B cell (primary cell): ENCODE results near the gene DVL2. TPM values are rescaled to one million over a fixed set of nuclear protein-coding genes. Genes with fewer than 3 reads are reported as not detected.

Experiments used
- ATAC-seq: fragments of 200-7000 bp; cut with Tn5 transposase; one replicate; pipeline ENCODE4 v1.10.0; 2021; ENCODE audit warnings: low read depth, mild to moderate bottlenecking, moderate number of reproducible peaks, moderate library complexity
- CTCF ChIA-PET: fragments of 350-600 bp; sonication (Branson Sonifier 250); formaldehyde crosslinking; loops from one replicate; lab custom pipeline; 2021; ENCODE audit warnings: antibody characterized with exemption, inconsistent platforms; lab: Charles Lee
- POLR2A ChIA-PET: fragments of 350-600 bp; sonication (Branson Sonifier 250); formaldehyde crosslinking; loops from one replicate; lab custom pipeline; 2021; ENCODE audit warnings: antibody characterized with exemption; lab: Charles Lee
- DNase-seq: peaks from one replicate; pipeline ENCODE4 v3.0.0; 2013
- H2AFZ ChIP-seq: 2 replicates; pipeline ENCODE4 v1.6.1; 2012; ENCODE audit warnings: mild to moderate bottlenecking, low read depth, low read length; ENCODE audit not compliant: insufficient read depth, poor library complexity, severe bottlenecking
- H3K27ac ChIP-seq, 2 donors: 1 replicate in 1 of 2; 2 replicates in 1 of 2; pipeline ENCODE4 v1.5.1; 2012 to 2013; ENCODE audit warnings: low read length in 2 of 2, mild to moderate bottlenecking in 2 of 2, moderate library complexity in 1 of 2
- H3K27me3 ChIP-seq, 4 experiments: fragments of 200-600 bp in 1 of 4; sonication (generic) in 1 of 4; replicated peaks in 1 of 4; 1 replicate in 2 of 4; 2 replicates in 2 of 4; pipeline versions ENCODE4 v1.6.1 to v1.7.0; 2013 to 2016; ENCODE audit warnings: low read length in 3 of 4, mild to moderate bottlenecking in 2 of 4, mixed read lengths in 1 of 4, moderate library complexity in 1 of 4; ENCODE audit not compliant: insufficient read depth in 4 of 4, control insufficient read depth in 3 of 4; ENCODE audit errors: control extremely low read depth in 1 of 4
- H3K36me3 ChIP-seq, 2 experiments: replicated peaks in 1 of 2; 1 replicate in 1 of 2; 2 replicates in 1 of 2; pipeline versions ENCODE4 v1.6.1 to v1.7.1; 2013; ENCODE audit warnings: low read length in 1 of 2; ENCODE audit not compliant: insufficient read depth in 2 of 2, control insufficient read depth in 1 of 2; ENCODE audit errors: control extremely low read depth in 1 of 2, extremely low read depth in 1 of 2
- H3K4me1 ChIP-seq, 2 donors: fragments of 200-600 bp in 1 of 2; sonication (generic) in 1 of 2; 1 replicate in 1 of 2; 2 replicates in 1 of 2; pipeline versions ENCODE4 v1.5.1 to v1.6.1; 2013 to 2017; ENCODE audit warnings: low read length in 2 of 2; ENCODE audit not compliant: control insufficient read depth in 2 of 2, insufficient read depth in 2 of 2
- H3K4me2 ChIP-seq: replicated peaks from 2 replicates; pipeline ENCODE3; 2012; ENCODE audit warnings: mild to moderate bottlenecking, low read depth, low read length; ENCODE audit not compliant: poor library complexity, severe bottlenecking
- H3K4me3 ChIP-seq, 5 experiments: fragments of 200-600 bp in 1 of 5; sonication (generic) in 1 of 5; 1 replicate in 3 of 5; 2 replicates in 2 of 5; pipeline versions ENCODE4 v1.5.1 to v1.7.0; 2011 to 2016; ENCODE audit warnings: low read length in 4 of 5, mild to moderate bottlenecking in 4 of 5, low read depth in 2 of 5, control low read depth in 1 of 5, moderate library complexity in 1 of 5; ENCODE audit not compliant: insufficient read depth in 1 of 5; ENCODE audit errors: control extremely low read depth in 1 of 5, extremely low read depth in 1 of 5
- H3K79me2 ChIP-seq: fragments of 200-600 bp; sonication (generic); one replicate; pipeline ENCODE4 v1.6.0; 2016; ENCODE audit warnings: low read length; ENCODE audit not compliant: control insufficient read depth, insufficient read depth
- H3K9ac ChIP-seq: fragments of 200-600 bp; sonication (generic); 2 replicates; pipeline ENCODE4 v1.6.1; 2017; ENCODE audit warnings: mild to moderate bottlenecking, low read length, moderate library complexity
- H3K9me3 ChIP-seq, 3 donors: one replicate each; pipeline versions ENCODE4 v1.6.1 to v1.7.1; 2013; ENCODE audit warnings: low read length in 2 of 3; ENCODE audit not compliant: control insufficient read depth in 2 of 3, insufficient read depth in 1 of 3; ENCODE audit errors: control extremely low read depth in 1 of 3
- H4K20me1 ChIP-seq: 2 replicates; pipeline ENCODE4 v1.6.0; 2012; ENCODE audit warnings: mild to moderate bottlenecking, low read length; ENCODE audit not compliant: insufficient read depth, control insufficient read depth, poor library complexity, severe bottlenecking
- H3K27ac Mint-ChIP-seq: one replicate; pipeline ENCODE4 v1.8.0; 2021; ENCODE audit warnings: mixed read lengths
- H3K27me3 Mint-ChIP-seq: one replicate; pipeline ENCODE4 v1.8.0; 2021; ENCODE audit warnings: mixed read lengths
- H3K4me1 Mint-ChIP-seq: one replicate; pipeline ENCODE4 v1.8.0; 2021; ENCODE audit warnings: mixed read lengths
- H3K4me3 Mint-ChIP-seq: one replicate; pipeline ENCODE4 v1.8.0; 2021; ENCODE audit warnings: mixed read lengths
- H3K9me3 Mint-ChIP-seq: one replicate; pipeline ENCODE4 v1.8.0; 2022; ENCODE audit warnings: mixed read lengths; ENCODE audit not compliant: insufficient read depth
- EZH2 ChIP-seq: IDR thresholded peaks from 2 replicates; pipeline ENCODE4 v1.6.1; 2012; ENCODE audit warnings: borderline replicate concordance, low read depth, mild to moderate bottlenecking, moderate library complexity, low read length; ENCODE audit not compliant: insufficient read depth, poor library complexity, severe bottlenecking
- WGBS: methylation state at CpG from one replicate; pipeline ENCODE4 v1.1.5; 2013; ENCODE audit warnings: missing lambda C conversion rate; ENCODE audit not compliant: insufficient coverage; 5-methylcytosine and 5-hydroxymethylcytosine counted together
- intact Hi-C: fragments of 100-400 bp; cut with micrococcal nuclease; formaldehyde crosslinking; loops from one replicate; pipeline ENCODE4 v1.10.0; 2022
- polyA plus RNA-seq: library from polyadenylated mRNA; depleted of rRNA; stranded (reverse); fragments of >200 nt; gene quantifications from 2 replicates; pipeline ENCODE4 v1.2.3, GENCODE V29; 2012
- total RNA-seq, 2 donors: library from RNA; stranded (reverse); fragments of 120-200 nt in 1 of 2; gene quantifications; 1 replicate in 1 of 2; 2 replicates in 1 of 2; pipeline versions ENCODE4 v1.2.3 to v1.2.4, GENCODE V29; 2013 to 2022
- TF ChIP-seq, protein P1 (sequence below): fragments of 200-600 bp; IDR thresholded peaks from one replicate; pipeline ENCODE4 v1.8.0; 2022; ENCODE audit warnings: antibody characterized with exemption, mild to moderate bottlenecking

Gene DVL2
- total and polyA plus RNA-seq, 2 donors (not counting 1 experiment from before 2014, with no cell fraction given) = 22.5 to 104 TPM

DNA sequence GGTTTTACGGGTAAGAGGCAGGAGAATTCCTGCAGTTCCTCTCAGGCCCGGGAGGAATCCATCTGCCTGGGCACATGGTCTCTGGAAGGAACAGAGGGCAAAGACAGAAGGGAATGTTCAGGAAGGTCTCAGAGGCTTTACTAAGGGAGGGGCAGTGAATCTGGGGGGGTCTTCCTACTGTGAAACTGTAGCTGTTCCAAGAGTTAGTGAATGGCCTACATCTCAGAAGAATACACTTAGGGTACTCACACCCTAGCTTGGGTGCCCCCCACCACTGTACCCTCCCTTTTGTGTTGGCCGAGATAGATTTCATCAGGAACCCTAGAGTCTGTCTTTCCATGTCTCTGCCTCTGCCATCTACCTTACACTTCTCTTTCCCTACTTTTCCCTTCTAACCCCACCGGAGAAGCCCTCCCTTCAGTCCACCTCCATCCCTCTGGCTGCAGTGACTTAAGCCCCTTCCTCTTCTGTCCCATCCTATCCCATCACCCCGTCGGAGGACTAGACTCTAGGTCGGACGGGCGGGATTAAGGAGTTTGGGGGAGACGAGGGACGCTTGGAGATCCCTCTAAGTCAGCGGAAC, 15.0 kb downstream of the DVL2 start:
- peak overlapping the region; percentile 83 for H3K9ac ChIP-seq

More for the DNA sequence above, 15.0 kb downstream of the DVL2 start:
- H4K20me1 ChIP-seq = no peaks in the 10 kb centered on the region
- no peak for ATAC-seq
- peaks cover 0 to 24% of the 10 kb centered on the region in 2 experiments for H3K36me3 ChIP-seq
- CTCF ChIA-PET = interaction anchor here (0.8 to 3.8 kb wide), 10 partner anchors 10 to 184 kb away, joined by 3 to 47 read pairs (median 6); partner anchors contain the start of genes DVL2, GABARAP, PHF23 and SLC16A13
- POLR2A ChIA-PET = interaction anchor here (0.6 to 9.1 kb wide), 7 partner anchors 12 to 185 kb away, joined by 3 to 157 read pairs (median 6); partner anchors contain the start of genes CTDNEP1, DVL2, ELP5 and GABARAP
- Mint-ChIP-seq H3K4me1 (peaks cover 54% of the 10 kb centered on the region), H3K4me3 (peak overlapping the region; percentile 97), H3K27me3 (no peaks in the 10 kb centered on the region), H3K9me3 (no peaks in the 10 kb centered on the region), H3K27ac (peak overlapping the region; percentile 93)
- H3K4me3 ChIP-seq = peak overlapping the region in 4 of 5 experiments; percentile 79 to 86 (median 82)
- intact Hi-C loops = loop anchor here (1.0 to 2.0 kb wide), 3 partner anchors 15 to 20 kb away; partner anchors contain the start of genes DVL2 and PHF23
- peak overlapping the region; percentile 42 to 78 for H3K27ac ChIP-seq
- peaks cover 7% of the 10 kb centered on the region for H3K79me2 ChIP-seq
- H3K9me3 ChIP-seq = no peaks in the 10 kb centered on the region
- no peak for DNase-seq
- TF ChIP-seq, protein P1, sequence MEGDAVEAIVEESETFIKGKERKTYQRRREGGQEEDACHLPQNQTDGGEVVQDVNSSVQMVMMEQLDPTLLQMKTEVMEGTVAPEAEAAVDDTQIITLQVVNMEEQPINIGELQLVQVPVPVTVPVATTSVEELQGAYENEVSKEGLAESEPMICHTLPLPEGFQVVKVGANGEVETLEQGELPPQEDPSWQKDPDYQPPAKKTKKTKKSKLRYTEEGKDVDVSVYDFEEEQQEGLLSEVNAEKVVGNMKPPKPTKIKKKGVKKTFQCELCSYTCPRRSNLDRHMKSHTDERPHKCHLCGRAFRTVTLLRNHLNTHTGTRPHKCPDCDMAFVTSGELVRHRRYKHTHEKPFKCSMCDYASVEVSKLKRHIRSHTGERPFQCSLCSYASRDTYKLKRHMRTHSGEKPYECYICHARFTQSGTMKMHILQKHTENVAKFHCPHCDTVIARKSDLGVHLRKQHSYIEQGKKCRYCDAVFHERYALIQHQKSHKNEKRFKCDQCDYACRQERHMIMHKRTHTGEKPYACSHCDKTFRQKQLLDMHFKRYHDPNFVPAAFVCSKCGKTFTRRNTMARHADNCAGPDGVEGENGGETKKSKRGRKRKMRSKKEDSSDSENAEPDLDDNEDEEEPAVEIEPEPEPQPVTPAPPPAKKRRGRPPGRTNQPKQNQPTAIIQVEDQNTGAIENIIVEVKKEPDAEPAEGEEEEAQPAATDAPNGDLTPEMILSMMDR = no peak
- TF ChIP-seq EZH2 = no peak
- peaks cover 25 to 53% of the 10 kb centered on the region in 2 donors for H3K4me1 ChIP-seq
- peak overlapping the region; percentile 86 for H2AFZ ChIP-seq
- H3K27me3 ChIP-seq = no peaks in the 10 kb centered on the region
- 21% methylated on average over 12 of the region's 12 CpGs for WGBS
- H3K4me2 ChIP-seq = peak overlapping the region; percentile 94
